Stimulated activated CD8-positive, alpha-beta memory T cell treated with anti-CD3 and anti-CD28 coated beads, Interleukin-12 subunit alpha, Interleukin-12 subunit beta, amount 100 ng/mL, for 24 hours (primary cell): Measurements from ENCODE around the gene KIF2B.
"Not testable (repeated sequence)": the region's sequence is repeated elsewhere in the genome, so short reads cannot be mapped to it uniquely, and the experiment has no call there.

Experiments used
- DNase-seq: peaks from one replicate; pipeline ENCODE4 v3.0.0-alpha.2; 2020; ENCODE audit errors: extremely low read depth

KIF2B gene, protein sequence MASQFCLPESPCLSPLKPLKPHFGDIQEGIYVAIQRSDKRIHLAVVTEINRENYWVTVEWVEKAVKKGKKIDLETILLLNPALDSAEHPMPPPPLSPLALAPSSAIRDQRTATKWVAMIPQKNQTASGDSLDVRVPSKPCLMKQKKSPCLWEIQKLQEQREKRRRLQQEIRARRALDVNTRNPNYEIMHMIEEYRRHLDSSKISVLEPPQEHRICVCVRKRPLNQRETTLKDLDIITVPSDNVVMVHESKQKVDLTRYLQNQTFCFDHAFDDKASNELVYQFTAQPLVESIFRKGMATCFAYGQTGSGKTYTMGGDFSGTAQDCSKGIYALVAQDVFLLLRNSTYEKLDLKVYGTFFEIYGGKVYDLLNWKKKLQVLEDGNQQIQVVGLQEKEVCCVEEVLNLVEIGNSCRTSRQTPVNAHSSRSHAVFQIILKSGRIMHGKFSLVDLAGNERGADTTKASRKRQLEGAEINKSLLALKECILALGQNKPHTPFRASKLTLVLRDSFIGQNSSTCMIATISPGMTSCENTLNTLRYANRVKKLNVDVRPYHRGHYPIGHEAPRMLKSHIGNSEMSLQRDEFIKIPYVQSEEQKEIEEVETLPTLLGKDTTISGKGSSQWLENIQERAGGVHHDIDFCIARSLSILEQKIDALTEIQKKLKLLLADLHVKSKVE

GRCh38 chr17:53822764-53823163 lies at the start of gene KIF2B:
Gene KIF2B, plus strand, starts transcription at chr17:53822927. Its CDS starts 107 bp downstream, at chr17:53823034.
- no peak for DNase-seq

- no peak for DNase-seq
Observed at GRCh38 chr17:53780320-53780719, 42.4 kb upstream of the KIF2B start.

- DNase-seq, result no peak
Observed at GRCh38 chr17:53791551-53791950, 31.2 kb upstream of the KIF2B start.

DNA sequence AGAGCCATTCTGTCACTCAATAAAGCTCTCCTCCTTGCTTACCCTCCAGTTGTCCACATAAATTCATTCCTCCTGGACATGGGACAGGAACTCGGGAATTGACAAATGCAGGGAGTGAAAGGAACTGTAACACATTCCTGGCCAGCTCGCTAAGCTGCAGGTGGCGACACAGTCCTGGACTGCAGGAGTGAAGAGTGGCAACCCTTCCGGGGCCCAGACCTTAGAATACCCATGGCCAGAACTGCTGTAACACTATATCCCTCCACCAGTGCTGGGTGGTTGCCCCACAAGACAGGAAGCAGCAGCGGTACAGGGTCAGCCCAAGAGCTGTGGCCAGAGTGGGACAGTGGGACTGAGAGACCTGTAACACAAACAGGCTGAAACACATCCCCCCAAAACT lies 30.3 kb upstream of the KIF2B start:
- no peak for DNase-seq

DNA sequence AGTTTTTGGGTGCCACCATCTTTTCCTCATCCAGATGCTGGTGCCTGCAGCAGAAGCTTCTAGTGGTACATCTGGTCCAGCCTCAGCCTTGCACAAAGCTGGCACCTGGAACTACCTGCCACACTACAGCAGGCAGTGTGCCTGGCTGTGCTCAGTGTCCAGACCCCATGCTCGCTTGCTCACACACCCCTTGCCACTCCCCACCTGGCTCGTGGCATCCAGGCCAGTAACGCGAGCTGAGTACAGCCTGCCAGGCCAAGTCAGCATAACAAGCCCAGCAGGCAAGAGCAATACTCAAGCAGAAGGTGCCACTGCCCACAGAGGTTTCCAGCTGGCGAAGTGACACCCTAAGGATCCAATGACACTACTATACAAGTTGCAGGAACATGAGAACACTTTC lies 29.7 kb upstream of the KIF2B start:
- DNase-seq, result no peak

DNA sequence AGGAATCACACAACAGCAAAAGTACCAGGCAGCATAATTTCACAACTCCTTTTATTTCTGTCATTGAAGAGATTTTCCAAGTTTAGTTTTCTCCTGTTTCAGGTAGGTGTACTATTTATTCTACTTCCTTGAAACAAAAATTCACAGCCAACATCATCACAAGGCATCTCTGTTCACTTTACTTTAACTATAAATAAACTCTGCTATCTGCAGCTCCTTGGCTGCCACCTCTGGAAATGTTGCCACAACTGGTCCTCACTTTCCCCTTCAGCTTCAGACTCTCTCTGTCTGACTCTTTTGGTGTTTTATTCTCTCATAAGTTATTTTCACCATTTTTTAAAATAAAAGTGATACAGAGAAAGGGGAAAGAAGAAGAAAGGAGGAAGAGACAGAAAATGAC lies 27.9 kb upstream of the KIF2B start:
- DNase-seq, result no peak

DNA sequence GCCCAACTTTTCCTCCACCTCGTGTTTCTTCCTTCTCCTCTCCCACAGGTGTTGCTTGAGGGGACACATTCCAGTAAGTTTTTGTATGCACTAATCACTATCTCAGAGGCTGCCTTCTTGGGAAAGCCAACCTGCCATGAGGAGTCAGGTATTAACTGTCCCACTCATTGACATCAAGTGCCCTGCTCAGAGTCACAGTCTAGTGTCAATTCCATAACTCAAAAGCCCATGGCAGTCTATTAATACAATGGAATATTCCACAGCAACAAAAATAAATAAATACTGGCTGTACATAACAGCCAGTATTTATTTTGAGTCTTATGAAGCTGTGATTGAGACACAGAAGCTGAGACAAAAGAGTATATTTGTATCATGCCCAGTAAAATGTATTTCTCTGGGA lies 26.1 kb upstream of the KIF2B start:
- DNase-seq, result no peak

DNA sequence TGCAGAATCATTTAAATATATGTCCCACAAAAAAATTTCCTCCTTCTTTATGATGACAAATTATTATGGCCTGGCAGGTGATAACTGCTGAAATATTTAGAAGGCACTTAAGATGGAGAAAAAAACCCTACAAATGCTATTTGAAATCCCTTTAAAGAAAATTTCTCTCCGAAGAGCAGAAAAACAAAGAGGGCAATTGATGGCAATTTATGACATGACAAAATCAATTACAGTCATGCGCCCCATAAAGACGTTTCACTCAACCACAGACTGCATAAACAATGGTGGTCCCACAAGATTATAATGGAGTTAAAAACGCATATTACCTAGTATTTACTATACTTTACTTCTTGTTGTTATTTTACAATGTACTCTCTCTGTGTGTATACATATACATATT lies 25.2 kb upstream of the KIF2B start:
- DNase-seq, result no peak

- DNase-seq, result no peak
Observed at GRCh38 chr17:53804437-53804836, 18.3 kb upstream of the KIF2B start.

- no peak for DNase-seq
Observed at GRCh38 chr17:53806473-53806872, 16.3 kb upstream of the KIF2B start.

DNA sequence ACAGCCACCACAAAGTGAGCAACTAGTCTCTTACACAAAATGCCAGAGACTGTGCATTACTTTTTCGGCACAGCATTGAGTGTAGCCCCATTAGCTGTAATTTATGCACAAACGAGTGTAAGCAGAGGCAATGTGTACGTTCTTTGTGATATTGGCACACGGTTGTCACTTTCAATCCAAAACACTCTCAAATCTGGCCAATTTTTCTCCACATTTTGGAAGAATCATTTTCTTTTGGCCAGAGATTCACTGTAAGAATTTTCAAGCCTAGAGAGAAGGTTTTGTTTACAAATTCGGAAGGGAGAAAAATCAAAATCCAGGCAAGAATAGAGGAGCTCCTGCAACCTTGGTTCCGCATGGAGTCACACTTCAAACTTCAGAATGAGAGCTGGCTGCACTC lies 15.4 kb upstream of the KIF2B start:
- DNase-seq, result no peak

DNA sequence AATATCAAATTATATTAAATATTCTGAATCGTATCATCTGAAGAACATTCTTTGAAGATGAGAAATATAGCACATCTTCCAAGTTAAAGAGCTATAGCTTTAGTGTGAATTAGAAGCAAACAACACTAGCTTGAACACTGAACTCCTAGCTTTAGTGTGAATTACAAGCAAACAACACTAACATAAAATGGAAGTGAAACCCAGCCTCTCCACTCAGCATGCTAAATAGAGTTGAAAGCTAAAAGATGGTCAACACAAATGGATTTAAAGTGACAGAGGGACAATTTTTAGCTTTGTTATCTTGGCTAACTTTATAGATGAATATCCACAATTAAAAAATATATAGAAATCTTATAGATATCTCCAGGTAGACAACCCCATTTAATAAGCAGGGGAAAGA lies 4.5 kb upstream of the KIF2B start:
- no peak for DNase-seq

- no peak for DNase-seq
Observed at GRCh38 chr17:53818929-53819328, 3.8 kb upstream of the KIF2B start.

DNA sequence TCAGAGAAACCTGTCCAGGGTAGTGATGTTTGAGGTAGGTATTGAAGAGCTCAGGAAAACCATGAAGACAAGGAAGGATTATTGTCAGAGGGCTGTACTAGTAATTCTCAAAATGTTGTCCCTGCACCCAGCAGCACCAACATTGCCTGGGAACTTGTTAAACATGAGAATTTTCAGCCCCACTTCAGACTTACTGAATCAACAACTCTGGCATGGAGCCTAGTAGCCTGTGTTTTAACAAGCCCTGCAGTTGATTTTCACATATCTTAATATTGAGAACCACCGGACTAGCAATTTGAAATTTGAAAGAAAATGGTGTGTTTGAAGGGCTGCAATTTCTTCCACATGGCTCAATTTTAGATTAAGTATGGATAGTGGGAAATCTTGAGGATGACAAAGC lies 2.8 kb upstream of the KIF2B start:
- DNase-seq, result no peak

- no peak for DNase-seq
Observed at GRCh38 chr17:53823341-53824050, 769 bp downstream of the KIF2B start.

- not testable (repeated sequence) for DNase-seq
Observed at GRCh38 chr17:53834771-53835170, 12.0 kb downstream of the KIF2B start.

DNA sequence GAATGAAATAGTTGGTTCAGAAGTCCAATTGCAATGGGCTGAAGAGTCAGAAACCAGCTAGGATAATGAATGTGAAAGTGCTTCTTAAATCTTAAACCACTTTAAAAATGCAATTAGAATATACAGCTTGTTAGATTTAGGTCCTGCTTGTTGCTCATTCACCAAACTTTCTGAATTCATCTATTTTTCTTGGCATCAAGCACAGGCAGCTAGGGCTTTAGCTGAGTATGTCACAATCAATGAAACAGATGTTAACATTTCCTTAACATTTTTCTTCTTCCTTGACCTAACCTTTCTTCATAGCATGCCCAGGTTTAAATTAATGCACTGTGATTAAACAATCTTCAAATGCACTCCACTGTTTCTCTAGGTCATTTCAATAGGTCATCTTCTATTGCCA lies 14.4 kb downstream of the KIF2B start:
- DNase-seq, result no peak

GRCh38 chr17:53844491-53845107 lies 21.9 kb downstream of the KIF2B start:
- DNase-seq, result no peak

- not testable (repeated sequence) for DNase-seq
Observed at GRCh38 chr17:53871128-53871527, 48.4 kb downstream of the KIF2B start.
